ENCODE results near the gene ZSCAN12.
"Not testable (repeated sequence)": the region's sequence is repeated elsewhere in the genome, so short reads cannot be mapped to it uniquely, and the experiment has no call there.

ZSCAN12 gene

GRCh38 chr6:28399350-28400121 lies at the start of gene ZSCAN12:
ZSCAN12 (minus strand) TSS chr6:28399747; CDS start chr6:28398405, 1,342 bp downstream.
- DNase-seq: peak; percentile 30 to 85 (median 68)

GRCh38 chr6:28449056-28449455 lies 49.5 kb upstream of the ZSCAN12 start:
- DNase-seq: no peak

GRCh38 chr6:28447512-28447906 lies 48.0 kb upstream of the ZSCAN12 start:
- not testable (repeated sequence) for DNase-seq

GRCh38 chr6:28446818-28447511 lies 47.4 kb upstream of the ZSCAN12 start:
- DNase-seq: no peak

GRCh38 chr6:28444759-28445158 lies 45.2 kb upstream of the ZSCAN12 start:
- not testable (repeated sequence) for DNase-seq

- DNase-seq: peak in 11 of 14 donors; percentile 2 to 78 (median 31)
Observed at GRCh38 chr6:28443112-28443773, 43.7 kb upstream of the ZSCAN12 start, which contains the start of gene ZSCAN23. ZSCAN23 (minus strand) TSS chr6:28443491; CDS start chr6:28436266, 7,225 bp downstream.

GRCh38 chr6:28442586-28442985 lies 43.0 kb upstream of the ZSCAN12 start:
- DNase-seq: no peak

- DNase-seq: no peak
Observed at GRCh38 chr6:28436404-28436803, 36.9 kb upstream of the ZSCAN12 start.

GRCh38 chr6:28433119-28433518 lies 33.6 kb upstream of the ZSCAN12 start:
- no peak for DNase-seq

- DNase-seq: no peak
Observed at GRCh38 chr6:28429781-28430180, 30.2 kb upstream of the ZSCAN12 start.

GRCh38 chr6:28425944-28426541 lies 26.5 kb upstream of the ZSCAN12 start:
- no peak for DNase-seq

- DNase-seq: no peak
Observed at GRCh38 chr6:28424163-28424562, 24.6 kb upstream of the ZSCAN12 start.

- no peak for DNase-seq
Observed at GRCh38 chr6:28423546-28423945, 24.0 kb upstream of the ZSCAN12 start.

GRCh38 chr6:28413681-28414080 lies 14.1 kb upstream of the ZSCAN12 start:
- DNase-seq: no peak

- no peak for DNase-seq
Observed at GRCh38 chr6:28410767-28411166, 11.2 kb upstream of the ZSCAN12 start.

- no peak for DNase-seq
Observed at GRCh38 chr6:28408076-28408802, 8.7 kb upstream of the ZSCAN12 start.

- no peak for DNase-seq
Observed at GRCh38 chr6:28407401-28407800, 7.9 kb upstream of the ZSCAN12 start.

- not testable (repeated sequence) for DNase-seq
Observed at GRCh38 chr6:28403923-28404322, 4.4 kb upstream of the ZSCAN12 start.

GRCh38 chr6:28402197-28402596 lies 2.6 kb upstream of the ZSCAN12 start:
- no peak for DNase-seq

- DNase-seq: no peak
Observed at GRCh38 chr6:28401172-28401571, 1.6 kb upstream of the ZSCAN12 start.

GRCh38 chr6:28400122-28400451 lies 540 bp upstream of the ZSCAN12 start:
- no peak for DNase-seq

GRCh38 chr6:28395918-28396317 lies 3.6 kb downstream of the ZSCAN12 start:
- no peak for DNase-seq

Data from C1 segment of cervical spinal cord (tissue), 14 donors.